ENCODE results near the gene PTP4A1. TPM values are rescaled to one million over a fixed set of nuclear protein-coding genes. Genes with fewer than 3 reads are reported as not detected.

Gene PTP4A1
- polyA plus RNA-seq, 2 of the 4 experiments (the other 2 are of a cell fraction), result 166 to 220 TPM

- no peak for TF ChIP-seq HOXB13 (CRISPR knock-in tag; IDR thresholded peaks at IDR 0.05; ENCODE audit: low read depth)
- TF ChIP-seq MAFK (IDR thresholded peaks at IDR 0.05; ENCODE audit: partially characterized antibody), result no peak
- TF ChIP-seq E2F6 (IDR thresholded peaks at IDR 0.05; ENCODE audit: borderline replicate concordance, low read depth), result no peak
- TF ChIP-seq NR3C1 (IDR thresholded peaks at IDR 0.05), result no peak
- no peak for TF ChIP-seq PHF8 (IDR thresholded peaks at IDR 0.05; ENCODE audit: borderline replicate concordance, low read depth)
- TF ChIP-seq TFCP2L1 (CRISPR knock-in tag; IDR thresholded peaks at IDR 0.05), result no peak
- TF ChIP-seq MYC (IDR thresholded peaks at IDR 0.05; ENCODE audit: borderline replicate concordance, low read length), result no peak
- TF ChIP-seq PBX3 (IDR thresholded peaks at IDR 0.05), result 0 out of 2 replicates have a peak, but pooled peaks have one; percentile 40
- no peak for TF ChIP-seq TP53 (CRISPR knock-in tag; IDR thresholded peaks at IDR 0.05)
- peak; percentile 56; the same call in 1 of the 2 replicates for TF ChIP-seq BHLHE40 (IDR thresholded peaks at IDR 0.05; ENCODE audit: low read depth, low read length)
- TF ChIP-seq ESRRA (IDR thresholded peaks at IDR 0.05; ENCODE audit: borderline replicate concordance, low read length), result 0 out of 2 replicates have a peak, but pooled peaks have one; percentile 54
- no peak for TF ChIP-seq USF2 (IDR thresholded peaks at IDR 0.05)
- peak; percentile 96 for TF ChIP-seq JUNB (IDR thresholded peaks at IDR 0.05)
- TF ChIP-seq CTCF (IDR thresholded peaks at IDR 0.05), result no peak
- no peak for TF ChIP-seq RNF2 (IDR thresholded peaks at IDR 0.05; ENCODE audit: borderline replicate concordance, low read depth)
- no peak for TF ChIP-seq NFE2L2 (conservative IDR thresholded peaks at IDR 0.05; ENCODE audit: low read length)
- TF ChIP-seq KDM5A (IDR thresholded peaks at IDR 0.05), result no peak
- TF ChIP-seq FOSB (CRISPR knock-in tag; IDR thresholded peaks at IDR 0.05), result no peak
- no peak for TF ChIP-seq MAZ (IDR thresholded peaks at IDR 0.05; ENCODE audit: borderline replicate concordance, low read depth, low read length)
- TF ChIP-seq HMGXB4 (CRISPR knock-in tag; IDR thresholded peaks at IDR 0.05; ENCODE audit: borderline replicate concordance), result no peak
- no peak for TF ChIP-seq ELK1 (IDR thresholded peaks at IDR 0.05; ENCODE audit: low read depth, low read length)
- TF ChIP-seq RARB (CRISPR knock-in tag; IDR thresholded peaks at IDR 0.05), result no peak
- peak; percentile 91 for TF ChIP-seq FOSL2 (IDR thresholded peaks at IDR 0.05)
- TF ChIP-seq FOSL2 (CRISPR knock-in tag; IDR thresholded peaks at IDR 0.05), result peak; percentile 99
- TF ChIP-seq KDM1A (IDR thresholded peaks at IDR 0.05; ENCODE audit: low read depth), result no peak
- no peak for TF ChIP-seq CHD4 (IDR thresholded peaks at IDR 0.05; ENCODE audit: borderline replicate concordance)
- peak; percentile 97 to 98; a peak in 4 of 5 replicates for TF ChIP-seq EP300 (IDR thresholded peaks at IDR 0.05)
- TF ChIP-seq REST (IDR thresholded peaks at IDR 0.05), result no peak
- no peak for TF ChIP-seq EHF (CRISPR knock-in tag; IDR thresholded peaks at IDR 0.05)
- TF ChIP-seq HOXA7 (CRISPR knock-in tag; IDR thresholded peaks at IDR 0.05), result no peak
- no peak for TF ChIP-seq RFX5 (IDR thresholded peaks at IDR 0.05)
Measured at GRCh38 chr6:63527658-63528514, 44.4 kb upstream of the PTP4A1 start (continued).

All from A549 (cell line).